Caco-2 (cell line): ENCODE measurements around the gene C18orf63. TPM values are rescaled to one million over a fixed set of nuclear protein-coding genes. Genes with fewer than 3 reads are reported as not detected.

Experiments
- BruUV-seq: library from RNA; stranded (reverse); fragments of 400-500 nt; replicated peaks from 2 replicates; lab custom pipeline; 2021; lab: Mats Ljungman, UMichigan
- CTCF ChIA-PET: fragments of 300-600 bp; sonication (Branson Sonifier 250); formaldehyde crosslinking; loops from one replicate; lab custom pipeline; 2022; ENCODE audit warnings: antibody characterized with exemption; lab: Charles Lee
- POLR2A ChIA-PET: fragments of 300-600 bp; sonication (Branson Sonifier 250); formaldehyde crosslinking; loops from one replicate; lab custom pipeline; 2022; ENCODE audit warnings: antibody characterized with exemption; lab: Charles Lee
- DNase-seq, 2 experiments: peaks; one replicate each; pipeline versions ENCODE4 v3.0.0 to v3.0.0-alpha.2; 2020 to 2022
- H3K27me3 ChIP-seq: replicated peaks from 2 replicates; pipeline ENCODE4 v1.6.0; 2011; ENCODE audit warnings: low read length; ENCODE audit not compliant: control insufficient read depth, insufficient read depth
- H3K36me3 ChIP-seq: 2 replicates; pipeline ENCODE4 v1.5.1; 2011; ENCODE audit warnings: low read length; ENCODE audit not compliant: control insufficient read depth, insufficient read depth
- H3K4me1 ChIP-seq: fragments of 250-450 bp; sonication (Bioruptor Pico); 2 replicates; pipeline ENCODE4 v1.5.1; 2020; ENCODE audit warnings: mild to moderate bottlenecking
- H3K4me3 ChIP-seq: 2 replicates; pipeline ENCODE4 v1.5.1; 2011; ENCODE audit warnings: low read depth, mild to moderate bottlenecking, control low read depth, low read length
- H3K9me3 ChIP-seq: fragments of 250-450 bp; sonication (Bioruptor Pico); 2 replicates; pipeline ENCODE4 v1.5.1; 2020; ENCODE audit warnings: mild to moderate bottlenecking, moderate library complexity
- H3K27ac Mint-ChIP-seq: one replicate; pipeline ENCODE4 v1.8.0; 2022; ENCODE audit warnings: mixed read lengths; ENCODE audit not compliant: unreplicated experiment
- H3K27me3 Mint-ChIP-seq: one replicate; pipeline ENCODE4 v1.8.0; 2022; ENCODE audit warnings: mixed read lengths; ENCODE audit not compliant: insufficient read depth, unreplicated experiment
- H3K36me3 Mint-ChIP-seq: one replicate; pipeline ENCODE4 v1.8.0; 2022; ENCODE audit warnings: mild to moderate bottlenecking, mixed read lengths; ENCODE audit not compliant: insufficient read depth, unreplicated experiment
- H3K4me1 Mint-ChIP-seq: one replicate; pipeline ENCODE4 v1.8.0; 2022; ENCODE audit warnings: low read depth, mixed read lengths; ENCODE audit not compliant: unreplicated experiment
- H3K4me3 Mint-ChIP-seq: one replicate; pipeline ENCODE4 v1.8.0; 2022; ENCODE audit warnings: mild to moderate bottlenecking, moderate library complexity, mixed read lengths; ENCODE audit not compliant: unreplicated experiment
- H3K9me3 Mint-ChIP-seq: one replicate; pipeline ENCODE4 v1.8.0; 2022; ENCODE audit warnings: mixed read lengths; ENCODE audit not compliant: unreplicated experiment
- intact Hi-C: fragments of 100-400 bp; cut with micrococcal nuclease; formaldehyde crosslinking; loops from one replicate; pipeline ENCODE4 v1.10.0; 2022; ENCODE audit not compliant: unreplicated experiment
- total RNA-seq: library from RNA; stranded (reverse); gene quantifications from 2 replicates; pipeline ENCODE4 v1.2.3, GENCODE V29; 2022
- TF ChIP-seq, protein P1 (sequence below), 2 experiments: fragments of 200-600 bp in 1 of 2; IDR thresholded peaks; 1 replicate in 1 of 2; 2 replicates in 1 of 2; pipeline versions ENCODE4 v1.5.1 to v1.8.0; 2011 to 2022; ENCODE audit warnings: antibody characterized with exemption in 1 of 2, control low read depth in 1 of 2, inconsistent platforms in 1 of 2, low read depth in 1 of 2, low read length in 1 of 2, mild to moderate bottlenecking in 1 of 2, moderate library complexity in 1 of 2; ENCODE audit not compliant: insufficient read depth in 1 of 2, severe bottlenecking in 1 of 2, unreplicated experiment in 1 of 2

Gene C18orf63
- total RNA-seq, 1 experiment from 2014 or later, result not detected

GRCh38 chr18:74337912-74338309, 22.3 kb downstream of the C18orf63 start:
- ChIA-PET POLR2A (no interaction called here), CTCF (no interaction called here)
- H3K4me1 Mint-ChIP-seq, result peaks cover 18% of the 10 kb centered on the region
- H3K9me3 ChIP-seq, result no peaks in the 10 kb centered on the region
- peaks cover 13% of the 10 kb centered on the region for H3K4me1 ChIP-seq
- H3K36me3 Mint-ChIP-seq, result no peaks in the 10 kb centered on the region
- no peak overlapping the region for H3K4me3 Mint-ChIP-seq
- H3K27me3 Mint-ChIP-seq, result no peaks in the 10 kb centered on the region
- peaks cover 18% of the 10 kb centered on the region for H3K9me3 Mint-ChIP-seq
- no TSS peak for BruUV-seq
- no peak for DNase-seq
- intact Hi-C loops, result no loop called here
- H3K4me3 ChIP-seq, result no peak overlapping the region
- no peaks in the 10 kb centered on the region for H3K27me3 ChIP-seq
- H3K36me3 ChIP-seq, result no peaks in the 10 kb centered on the region
- TF ChIP-seq, protein P1, sequence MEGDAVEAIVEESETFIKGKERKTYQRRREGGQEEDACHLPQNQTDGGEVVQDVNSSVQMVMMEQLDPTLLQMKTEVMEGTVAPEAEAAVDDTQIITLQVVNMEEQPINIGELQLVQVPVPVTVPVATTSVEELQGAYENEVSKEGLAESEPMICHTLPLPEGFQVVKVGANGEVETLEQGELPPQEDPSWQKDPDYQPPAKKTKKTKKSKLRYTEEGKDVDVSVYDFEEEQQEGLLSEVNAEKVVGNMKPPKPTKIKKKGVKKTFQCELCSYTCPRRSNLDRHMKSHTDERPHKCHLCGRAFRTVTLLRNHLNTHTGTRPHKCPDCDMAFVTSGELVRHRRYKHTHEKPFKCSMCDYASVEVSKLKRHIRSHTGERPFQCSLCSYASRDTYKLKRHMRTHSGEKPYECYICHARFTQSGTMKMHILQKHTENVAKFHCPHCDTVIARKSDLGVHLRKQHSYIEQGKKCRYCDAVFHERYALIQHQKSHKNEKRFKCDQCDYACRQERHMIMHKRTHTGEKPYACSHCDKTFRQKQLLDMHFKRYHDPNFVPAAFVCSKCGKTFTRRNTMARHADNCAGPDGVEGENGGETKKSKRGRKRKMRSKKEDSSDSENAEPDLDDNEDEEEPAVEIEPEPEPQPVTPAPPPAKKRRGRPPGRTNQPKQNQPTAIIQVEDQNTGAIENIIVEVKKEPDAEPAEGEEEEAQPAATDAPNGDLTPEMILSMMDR (IDR thresholded peaks at IDR 0.05; ENCODE audit: insufficient read depth in 1 of 2, low read depth in 1 of 2, low read length in 1 of 2, severe bottlenecking in 1 of 2, unreplicated experiment in 1 of 2), result no peak
- H3K27ac Mint-ChIP-seq, result peak overlapping the region; percentile 57

DNA sequence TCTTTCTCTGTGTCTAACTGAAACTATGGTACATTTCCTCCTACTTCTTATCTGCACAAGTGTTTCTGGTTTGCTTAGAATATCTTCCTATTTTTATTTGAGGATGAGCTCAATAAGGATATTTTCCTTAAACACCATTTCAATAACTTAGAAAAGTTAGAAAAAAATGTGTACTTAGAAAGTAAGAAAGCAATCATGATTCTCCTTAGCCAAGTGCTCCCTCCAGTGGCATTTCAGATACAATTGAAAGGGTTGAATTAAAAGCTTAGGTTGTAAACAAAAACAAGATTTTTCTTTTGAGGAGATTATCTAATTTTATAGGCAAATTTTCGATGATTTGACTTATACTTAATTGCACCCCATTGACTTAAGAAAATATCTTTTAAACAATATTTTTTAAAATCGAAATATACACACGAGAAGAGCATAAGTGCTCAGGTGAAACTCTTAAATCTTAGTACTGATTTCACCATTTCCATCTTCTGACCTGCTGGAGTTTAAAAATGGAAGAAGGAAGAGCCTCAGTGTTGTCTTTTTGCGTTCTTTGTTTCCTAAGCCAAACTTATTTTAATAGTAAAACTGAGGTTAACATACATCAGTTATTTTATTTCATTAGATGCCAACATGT, 26.9 kb downstream of the C18orf63 start:
- H3K27me3 Mint-ChIP-seq, result no peaks in the 10 kb centered on the region
- intact Hi-C loops, result loop anchor here (1.0 kb wide), 3 partner anchors 100 to 302 kb away; no protein-coding TSS in a partner anchor
- DNase-seq, result peak in 1 of 2 experiments; percentile 26

DNA sequence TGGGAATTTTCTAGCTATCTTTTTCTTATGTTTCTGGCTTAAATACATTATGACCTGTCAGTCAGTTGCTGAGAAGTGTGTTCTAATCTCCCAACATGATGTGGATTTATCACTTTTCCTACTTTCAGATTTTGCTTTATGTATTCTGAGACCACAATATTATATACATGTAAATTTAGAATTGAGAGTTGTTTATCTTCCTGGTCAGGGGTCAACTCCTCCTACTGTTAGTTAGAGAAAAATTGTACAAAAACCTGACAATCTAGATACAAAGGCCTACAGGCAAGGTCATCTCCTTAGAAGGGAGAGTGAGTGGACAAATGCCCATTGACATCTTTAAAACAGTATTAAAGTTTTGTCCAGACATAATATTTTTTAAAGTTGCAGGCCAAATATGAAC, 30.6 kb downstream of the C18orf63 start:
- CTCF ChIA-PET, result no interaction called here
- TF ChIP-seq, protein P1 (IDR thresholded peaks at IDR 0.05; ENCODE audit: insufficient read depth in 1 of 2, low read depth in 1 of 2, low read length in 1 of 2, severe bottlenecking in 1 of 2, unreplicated experiment in 1 of 2), result no peak
- Histone ChIP-seq H3K27me3 (no peaks in the 10 kb centered on the region), H3K4me3 (no peak overlapping the region), H3K9me3 (no peaks in the 10 kb centered on the region), H3K36me3 (no peaks in the 10 kb centered on the region), H3K4me1 (no peaks in the 10 kb centered on the region)
- H3K4me3 Mint-ChIP-seq, result no peak overlapping the region
- H3K27ac Mint-ChIP-seq, result no peak overlapping the region
- POLR2A ChIA-PET, result no interaction called here
- no peak for DNase-seq
- no peaks in the 10 kb centered on the region for H3K36me3 Mint-ChIP-seq
- BruUV-seq, result no TSS peak
- intact Hi-C loops, result no loop called here
- no peaks in the 10 kb centered on the region for H3K27me3 Mint-ChIP-seq
- H3K4me1 Mint-ChIP-seq, result no peaks in the 10 kb centered on the region
- no peaks in the 10 kb centered on the region for H3K9me3 Mint-ChIP-seq

More for the DNA sequence above, 26.9 kb downstream of the C18orf63 start:
- H3K4me1 ChIP-seq, result no peaks in the 10 kb centered on the region
- no peak overlapping the region for H3K4me3 Mint-ChIP-seq
- no peaks in the 10 kb centered on the region for H3K36me3 ChIP-seq
- H3K4me1 Mint-ChIP-seq, result peaks cover 3% of the 10 kb centered on the region
- no peaks in the 10 kb centered on the region for H3K9me3 ChIP-seq
- TF ChIP-seq, protein P1 (IDR thresholded peaks at IDR 0.05; ENCODE audit: insufficient read depth in 1 of 2, low read depth in 1 of 2, low read length in 1 of 2, severe bottlenecking in 1 of 2, unreplicated experiment in 1 of 2), result peak; percentile 24 to 40
- no peaks in the 10 kb centered on the region for H3K27me3 ChIP-seq
- no peaks in the 10 kb centered on the region for H3K36me3 Mint-ChIP-seq
- POLR2A ChIA-PET, result no interaction called here
- peaks cover 5% of the 10 kb centered on the region for H3K9me3 Mint-ChIP-seq
- CTCF ChIA-PET, result interaction anchor here (0.7 to 2.1 kb wide), 8 partner anchors 32 to 260 kb away, joined by 3 to 10 read pairs (median 4); no protein-coding TSS in a partner anchor
- no peak overlapping the region for H3K27ac Mint-ChIP-seq
- H3K4me3 ChIP-seq, result no peak overlapping the region
- no TSS peak for BruUV-seq
